Colonic mucosa (tissue), 4 donors: ENCODE measurements around the gene PRPF40A. TPM values are rescaled to one million over a fixed set of nuclear protein-coding genes. Genes with fewer than 3 reads are reported as not detected.

ENCODE experiments used
- DNase-seq: peaks from one replicate; pipeline ENCODE4 v3.0.0-alpha.2; 2020
- H3K27ac ChIP-seq: fragments of 200-600 bp; one replicate; pipeline ENCODE4 v1.8.0; 2021
- H3K27me3 ChIP-seq: fragments of 200-600 bp; one replicate; pipeline ENCODE4 v1.8.0; 2021
- H3K36me3 ChIP-seq: fragments of 200-600 bp; one replicate; pipeline ENCODE4 v1.8.0; 2021
- H3K4me1 ChIP-seq: fragments of 200-600 bp; one replicate; pipeline ENCODE4 v1.8.0; 2021; ENCODE audit warnings: mild to moderate bottlenecking
- H3K4me3 ChIP-seq: fragments of 200-600 bp; one replicate; pipeline ENCODE4 v1.8.0; 2021
- H3K9ac ChIP-seq, 2 donors: one replicate each; pipeline ENCODE4 v1.7.0; 2013; ENCODE audit warnings: control low read depth in 2 of 2, low read depth in 2 of 2, low read length in 2 of 2
- H3K9me3 ChIP-seq: fragments of 200-600 bp; one replicate; pipeline ENCODE4 v1.8.0; 2021
- intact Hi-C: fragments of 100-400 bp; cut with DNase I; formaldehyde crosslinking; loops from one replicate; pipeline ENCODE4 v1.14.1; 2022
- total RNA-seq, 2 donors: library from RNA; stranded (reverse); fragmentation: NEBNext Ultra II Directional in 1 of 2; extraction: Animal tissue kit (Norgen Biotek cat#: 25700) in 1 of 2; gene quantifications; one replicate each; pipeline ENCODE4 v1.2.1, GENCODE V29; 2021
- TF ChIP-seq, protein P1 (sequence below): fragments of 200-600 bp; IDR thresholded peaks from one replicate; pipeline ENCODE4 v1.8.0; 2022; ENCODE audit warnings: antibody characterized with exemption, mild to moderate bottlenecking
- donor health status: healthy.
- donor health status: DM: no; HTN: no; CAD: no.
- donor health status: DM: no; HTN: no; CAD: no.

PRPF40A gene
- total RNA-seq, 2 donors from 2014 or later = 103 to 115 TPM

DNA sequence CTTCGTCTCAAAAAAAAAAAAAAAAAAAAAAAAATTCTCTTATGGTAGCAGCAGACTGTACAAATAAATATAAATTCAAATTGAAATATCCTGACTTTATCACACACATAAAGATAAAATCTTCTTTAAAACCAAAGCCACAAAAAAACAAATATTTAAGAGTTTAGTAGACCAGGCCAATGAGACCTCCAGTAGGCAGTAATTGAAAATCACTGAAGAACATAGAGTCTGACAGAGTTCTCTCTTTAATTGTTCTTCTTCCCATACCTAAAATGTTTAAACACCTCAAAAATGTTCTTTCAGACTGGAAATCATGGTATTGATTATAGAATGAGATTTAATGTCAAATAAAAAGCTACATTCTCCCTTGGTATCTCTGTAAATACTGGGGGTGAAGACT is 20.8 kb downstream of the PRPF40A start:
- no peaks in the 10 kb centered on the region for H3K36me3 ChIP-seq
- TF ChIP-seq, protein P1, sequence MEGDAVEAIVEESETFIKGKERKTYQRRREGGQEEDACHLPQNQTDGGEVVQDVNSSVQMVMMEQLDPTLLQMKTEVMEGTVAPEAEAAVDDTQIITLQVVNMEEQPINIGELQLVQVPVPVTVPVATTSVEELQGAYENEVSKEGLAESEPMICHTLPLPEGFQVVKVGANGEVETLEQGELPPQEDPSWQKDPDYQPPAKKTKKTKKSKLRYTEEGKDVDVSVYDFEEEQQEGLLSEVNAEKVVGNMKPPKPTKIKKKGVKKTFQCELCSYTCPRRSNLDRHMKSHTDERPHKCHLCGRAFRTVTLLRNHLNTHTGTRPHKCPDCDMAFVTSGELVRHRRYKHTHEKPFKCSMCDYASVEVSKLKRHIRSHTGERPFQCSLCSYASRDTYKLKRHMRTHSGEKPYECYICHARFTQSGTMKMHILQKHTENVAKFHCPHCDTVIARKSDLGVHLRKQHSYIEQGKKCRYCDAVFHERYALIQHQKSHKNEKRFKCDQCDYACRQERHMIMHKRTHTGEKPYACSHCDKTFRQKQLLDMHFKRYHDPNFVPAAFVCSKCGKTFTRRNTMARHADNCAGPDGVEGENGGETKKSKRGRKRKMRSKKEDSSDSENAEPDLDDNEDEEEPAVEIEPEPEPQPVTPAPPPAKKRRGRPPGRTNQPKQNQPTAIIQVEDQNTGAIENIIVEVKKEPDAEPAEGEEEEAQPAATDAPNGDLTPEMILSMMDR = no peak
- DNase-seq = no peak
- no peak overlapping the region for H3K4me3 ChIP-seq
- no peaks in the 10 kb centered on the region for H3K27me3 ChIP-seq
- intact Hi-C loops = no loop called here
- H3K9ac ChIP-seq = no peak overlapping the region
- H3K9me3 ChIP-seq = no peaks in the 10 kb centered on the region
- H3K27ac ChIP-seq = no peak overlapping the region
- no peaks in the 10 kb centered on the region for H3K4me1 ChIP-seq

DNA sequence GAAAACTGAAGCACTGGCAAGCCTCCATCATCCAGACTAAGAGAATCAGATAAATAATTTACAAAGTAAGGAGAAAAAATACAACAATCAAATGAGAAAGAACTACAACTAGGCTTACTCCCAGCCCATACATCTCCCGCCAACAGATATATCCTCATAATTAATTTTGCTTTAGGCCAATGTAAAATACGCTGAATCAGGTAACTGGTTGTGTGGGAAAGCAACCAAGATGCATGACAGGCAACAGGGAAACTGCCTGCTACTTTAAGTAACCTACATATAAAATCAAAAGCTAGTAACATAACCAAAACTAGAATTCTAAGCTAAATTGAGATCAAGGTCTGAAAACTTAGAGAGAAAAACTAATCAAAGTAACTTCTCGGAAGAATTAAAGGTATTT is 21.5 kb downstream of the PRPF40A start:
- H3K4me3 ChIP-seq = no peak overlapping the region
- H3K4me1 ChIP-seq = no peaks in the 10 kb centered on the region
- no peak overlapping the region for H3K27ac ChIP-seq
- H3K9me3 ChIP-seq = no peaks in the 10 kb centered on the region
- no peaks in the 10 kb centered on the region for H3K27me3 ChIP-seq
- no peak overlapping the region for H3K9ac ChIP-seq
- intact Hi-C loops = no loop called here
- DNase-seq = no peak
- TF ChIP-seq, protein P1 = no peak
- H3K36me3 ChIP-seq = no peaks in the 10 kb centered on the region

- no peaks in the 10 kb centered on the region for H3K36me3 ChIP-seq
- TF ChIP-seq, protein P1 = no peak
- no peak overlapping the region for H3K4me3 ChIP-seq
- H3K27me3 ChIP-seq = no peaks in the 10 kb centered on the region
- H3K4me1 ChIP-seq = no peaks in the 10 kb centered on the region
- H3K9ac ChIP-seq = no peak overlapping the region
- no peak for DNase-seq
- H3K9me3 ChIP-seq = no peaks in the 10 kb centered on the region
- intact Hi-C loops = no loop called here
- no peak overlapping the region for H3K27ac ChIP-seq
Measured at GRCh38 chr2:152694161-152694661, 23.1 kb downstream of the PRPF40A start.

- Histone ChIP-seq H3K4me3 (no peak overlapping the region), H3K36me3 (no peaks in the 10 kb centered on the region), H3K27me3 (no peaks in the 10 kb centered on the region), H3K9me3 (no peaks in the 10 kb centered on the region), H3K9ac (no peak overlapping the region), H3K27ac (no peak overlapping the region), H3K4me1 (no peaks in the 10 kb centered on the region)
- no peak for DNase-seq
- intact Hi-C loops = no loop called here
- TF ChIP-seq, protein P1 = no peak
Measured at GRCh38 chr2:152693033-152693432, 24.2 kb downstream of the PRPF40A start.

GRCh38 chr2:152686321-152686720 is 30.9 kb downstream of the PRPF40A start:
- TF ChIP-seq, protein P1 = no peak
- no peaks in the 10 kb centered on the region for H3K4me1 ChIP-seq
- no peak for DNase-seq
- H3K36me3 ChIP-seq = peaks cover under 1% of the 10 kb centered on the region
- no peak overlapping the region for H3K9ac ChIP-seq
- intact Hi-C loops = no loop called here
- no peak overlapping the region for H3K27ac ChIP-seq
- no peaks in the 10 kb centered on the region for H3K9me3 ChIP-seq
- H3K27me3 ChIP-seq = no peaks in the 10 kb centered on the region
- H3K4me3 ChIP-seq = no peak overlapping the region
